Muscle layer of duodenum (tissue), 2 donors: ENCODE data around the gene ALG6.
"Not testable (repeated sequence)": the region's sequence is repeated elsewhere in the genome, so short reads cannot be mapped to it uniquely, and the experiment has no call there.

Source experiments
- H3K27ac ChIP-seq: one replicate; pipeline ENCODE4 v1.7.0; 2013; ENCODE audit warnings: mild to moderate bottlenecking, low read length
- H3K27me3 ChIP-seq: one replicate; pipeline ENCODE4 v1.7.0; 2013; ENCODE audit warnings: low read depth, mild to moderate bottlenecking, control low read depth, low read length
- H3K36me3 ChIP-seq, 2 donors: one replicate each; pipeline ENCODE4 v1.7.0; 2013; ENCODE audit warnings: low read length in 2 of 2, control low read depth in 1 of 2, mild to moderate bottlenecking in 1 of 2; ENCODE audit not compliant: insufficient read depth in 2 of 2, control insufficient read depth in 1 of 2
- H3K4me1 ChIP-seq, 2 donors: one replicate each; pipeline ENCODE4 v1.7.0; 2013; ENCODE audit warnings: low read length in 2 of 2, mild to moderate bottlenecking in 2 of 2, control low read depth in 1 of 2, moderate library complexity in 1 of 2; ENCODE audit not compliant: insufficient read depth in 2 of 2, control insufficient read depth in 1 of 2
- H3K4me3 ChIP-seq, 2 donors: one replicate each; pipeline ENCODE4 v1.7.0; 2013; ENCODE audit warnings: low read length in 2 of 2, low read depth in 1 of 2, mild to moderate bottlenecking in 1 of 2
- H3K9me3 ChIP-seq, 2 donors: one replicate each; pipeline ENCODE4 v1.7.0; 2013; ENCODE audit warnings: low read length in 2 of 2, control low read depth in 1 of 2, mild to moderate bottlenecking in 1 of 2; ENCODE audit not compliant: control insufficient read depth in 1 of 2
- donor health status: healthy.

Gene ALG6

DNA sequence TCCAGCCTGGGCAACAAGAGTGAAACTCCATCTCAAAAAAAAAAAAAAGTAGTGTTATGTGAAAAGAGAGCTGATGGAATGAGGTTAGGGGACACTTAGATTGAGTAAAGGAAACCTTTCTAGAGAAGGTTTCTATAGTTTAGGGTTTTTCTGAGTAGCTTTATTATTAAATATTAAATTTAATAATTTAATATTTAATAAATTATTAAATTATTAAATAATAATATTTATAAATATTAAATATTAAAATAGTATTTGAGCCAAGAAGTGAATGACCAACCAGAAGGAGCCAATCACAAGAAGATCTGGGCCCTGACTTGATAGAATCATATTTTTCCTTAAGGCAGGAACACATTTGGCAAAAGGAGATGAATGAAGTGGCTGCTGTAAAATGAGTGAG, 50.7 kb downstream of the ALG6 start:
- Histone ChIP-seq H3K4me1 (no peaks in the 10 kb centered on the region), H3K36me3 (peaks cover 4 to 12% of the 10 kb centered on the region in 2 donors), H3K4me3 (no peak overlapping the region)

GRCh38 chr1:63420746-63421145, 53.3 kb downstream of the ALG6 start:
- not testable (repeated sequence) for H3K27me3 ChIP-seq, H3K4me3 ChIP-seq

More for the DNA sequence above, 50.7 kb downstream of the ALG6 start:
- no peaks in the 10 kb centered on the region for H3K27me3 ChIP-seq
- no peak overlapping the region for H3K27ac ChIP-seq
- no peaks in the 10 kb centered on the region for H3K9me3 ChIP-seq

GRCh38 chr1:63423649-63424048, 56.2 kb downstream of the ALG6 start:
- Histone ChIP-seq H3K4me1 (no peaks in the 10 kb centered on the region), H3K27ac (no peak overlapping the region), H3K9me3 (no peaks in the 10 kb centered on the region), H3K27me3 (no peaks in the 10 kb centered on the region), H3K36me3 (peaks cover 4 to 9% of the 10 kb centered on the region in 2 donors), H3K4me3 (no peak overlapping the region)

More at GRCh38 chr1:63420746-63421145, 53.3 kb downstream of the ALG6 start:
- H3K36me3 ChIP-seq, H3K9me3 ChIP-seq, H3K27ac ChIP-seq, H3K4me1 ChIP-seq: not testable (repeated sequence)

DNA sequence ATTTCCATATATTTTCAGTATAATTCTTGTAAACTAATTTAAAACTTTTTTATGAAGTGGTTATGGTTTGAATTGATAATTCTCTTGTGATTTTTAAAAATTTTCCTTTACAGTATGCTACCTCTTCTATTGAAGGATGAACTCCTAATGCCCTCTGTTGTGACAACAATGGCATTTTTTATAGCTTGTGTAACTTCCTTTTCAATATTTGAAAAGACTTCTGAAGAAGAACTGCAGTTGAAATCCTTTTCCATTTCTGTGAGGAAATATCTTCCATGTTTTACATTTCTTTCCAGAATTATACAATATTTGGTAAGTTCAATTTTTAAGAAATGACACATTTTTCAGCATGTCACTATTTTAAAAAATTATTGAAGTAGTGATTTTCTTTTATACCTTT, 61.4 kb downstream of the ALG6 start:
- Histone ChIP-seq H3K27ac (no peak overlapping the region), H3K36me3 (peaks cover 0 to 24% of the 10 kb centered on the region in 2 donors), H3K4me3 (no peak overlapping the region), H3K27me3 (no peaks in the 10 kb centered on the region), H3K4me1 (no peaks in the 10 kb centered on the region), H3K9me3 (peaks cover 5 to 14% of the 10 kb centered on the region in 2 donors)

- H3K36me3 ChIP-seq: peaks cover 0 to 24% of the 10 kb centered on the region in 2 donors
- no peaks in the 10 kb centered on the region for H3K27me3 ChIP-seq
- peaks cover 5 to 14% of the 10 kb centered on the region in 2 donors for H3K9me3 ChIP-seq
- no peak overlapping the region for H3K27ac ChIP-seq
- no peak overlapping the region for H3K4me3 ChIP-seq
- no peaks in the 10 kb centered on the region for H3K4me1 ChIP-seq
Measured at GRCh38 chr1:63429281-63429680, 61.9 kb downstream of the ALG6 start.

GRCh38 chr1:63435161-63435560, 67.7 kb downstream of the ALG6 start:
- H3K9me3 ChIP-seq: peaks cover 0 to 8% of the 10 kb centered on the region in 2 donors
- no peaks in the 10 kb centered on the region for H3K4me1 ChIP-seq
- no peaks in the 10 kb centered on the region for H3K27me3 ChIP-seq
- H3K36me3 ChIP-seq: peaks cover 0 to 13% of the 10 kb centered on the region in 2 donors
- H3K27ac ChIP-seq: no peak overlapping the region
- no peak overlapping the region for H3K4me3 ChIP-seq

GRCh38 chr1:63442141-63442475, 74.7 kb downstream of the ALG6 start:
- Histone ChIP-seq H3K4me3 (no peak overlapping the region), H3K27ac (no peak overlapping the region), H3K4me1 (no peaks in the 10 kb centered on the region), H3K27me3 (no peaks in the 10 kb centered on the region), H3K36me3 (no peaks in the 10 kb centered on the region), H3K9me3 (no peaks in the 10 kb centered on the region)

- no peak overlapping the region for H3K27ac ChIP-seq
- no peaks in the 10 kb centered on the region for H3K36me3 ChIP-seq
- no peaks in the 10 kb centered on the region for H3K9me3 ChIP-seq
- H3K4me1 ChIP-seq: no peaks in the 10 kb centered on the region
- H3K4me3 ChIP-seq: no peak overlapping the region
- no peaks in the 10 kb centered on the region for H3K27me3 ChIP-seq
Measured at GRCh38 chr1:63448731-63449246, 81.4 kb downstream of the ALG6 start.

- Histone ChIP-seq H3K27ac (no peak overlapping the region), H3K27me3 (no peaks in the 10 kb centered on the region), H3K9me3 (no peaks in the 10 kb centered on the region), H3K36me3 (no peaks in the 10 kb centered on the region), H3K4me1 (no peaks in the 10 kb centered on the region), H3K4me3 (no peak overlapping the region)
Measured at GRCh38 chr1:63450416-63450815, 83.0 kb downstream of the ALG6 start.

DNA sequence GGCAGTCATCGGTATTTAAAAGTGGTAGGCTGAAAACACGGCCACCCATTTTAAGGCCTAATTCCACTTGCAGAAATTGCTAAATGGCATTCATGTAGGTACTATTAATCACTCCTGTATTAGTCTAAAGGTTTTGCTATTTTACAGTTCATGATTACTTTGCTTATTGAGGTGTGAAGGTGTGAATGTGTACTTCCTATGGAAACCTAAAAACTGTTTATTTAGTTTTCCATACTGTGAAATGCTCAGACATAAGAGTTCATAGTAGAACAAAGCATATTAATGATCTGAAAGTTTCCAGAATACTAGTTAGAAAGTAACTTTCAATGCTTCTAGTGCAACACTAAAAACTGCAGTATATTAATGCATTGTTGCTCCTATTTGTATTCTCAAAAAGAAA, 85.8 kb downstream of the ALG6 start:
- Histone ChIP-seq H3K36me3 (no peaks in the 10 kb centered on the region), H3K9me3 (no peaks in the 10 kb centered on the region), H3K4me1 (no peaks in the 10 kb centered on the region), H3K27me3 (no peaks in the 10 kb centered on the region), H3K4me3 (no peak overlapping the region), H3K27ac (no peak overlapping the region)

DNA sequence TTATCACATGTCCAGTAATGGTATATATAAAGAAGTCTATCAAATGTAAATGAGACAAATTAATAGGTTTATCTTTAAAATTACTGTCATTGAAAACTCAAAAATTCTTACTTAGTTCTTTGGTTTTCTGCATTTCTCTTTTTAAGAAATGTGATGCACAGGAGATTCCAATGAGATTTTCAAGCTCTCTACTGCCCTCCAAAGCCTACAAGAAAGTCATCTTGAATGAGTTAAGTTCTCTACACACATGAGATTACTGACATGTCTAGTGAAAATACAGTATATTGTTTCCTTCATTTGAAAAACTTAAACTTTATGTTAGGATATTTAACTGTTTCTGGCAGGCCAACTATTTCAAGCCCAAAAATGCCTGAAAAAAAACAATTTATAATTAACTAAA, 86.8 kb downstream of the ALG6 start:
- no peaks in the 10 kb centered on the region for H3K36me3 ChIP-seq
- H3K4me3 ChIP-seq: no peak overlapping the region
- no peaks in the 10 kb centered on the region for H3K9me3 ChIP-seq
- no peaks in the 10 kb centered on the region for H3K4me1 ChIP-seq
- H3K27ac ChIP-seq: no peak overlapping the region
- H3K27me3 ChIP-seq: no peaks in the 10 kb centered on the region

GRCh38 chr1:63458750-63459149, 91.3 kb downstream of the ALG6 start:
- Histone ChIP-seq H3K4me3 (no peak overlapping the region), H3K27me3 (no peaks in the 10 kb centered on the region), H3K4me1 (no peaks in the 10 kb centered on the region), H3K36me3 (peaks cover 0 to 4% of the 10 kb centered on the region in 2 donors), H3K27ac (no peak overlapping the region), H3K9me3 (peaks cover 0 to 7% of the 10 kb centered on the region in 2 donors)
